ENCODE data around the gene CDPF1.
"Not testable (repeated sequence)": the region's sequence is repeated elsewhere in the genome, so short reads cannot be mapped to it uniquely, and the experiment has no call there.

The CDPF1 gene

GRCh38 chr22:46272762-46273431, 22.8 kb upstream of the CDPF1 start:
- DNase-seq (ENCODE audit: low read depth) = no peak
- no peak overlapping the region for H3K4me3 ChIP-seq (ENCODE audit: low read length)
- no peak for TF ChIP-seq CTCF (conservative IDR thresholded peaks at IDR 0.05; ENCODE audit: low read depth, low read length)

DNA sequence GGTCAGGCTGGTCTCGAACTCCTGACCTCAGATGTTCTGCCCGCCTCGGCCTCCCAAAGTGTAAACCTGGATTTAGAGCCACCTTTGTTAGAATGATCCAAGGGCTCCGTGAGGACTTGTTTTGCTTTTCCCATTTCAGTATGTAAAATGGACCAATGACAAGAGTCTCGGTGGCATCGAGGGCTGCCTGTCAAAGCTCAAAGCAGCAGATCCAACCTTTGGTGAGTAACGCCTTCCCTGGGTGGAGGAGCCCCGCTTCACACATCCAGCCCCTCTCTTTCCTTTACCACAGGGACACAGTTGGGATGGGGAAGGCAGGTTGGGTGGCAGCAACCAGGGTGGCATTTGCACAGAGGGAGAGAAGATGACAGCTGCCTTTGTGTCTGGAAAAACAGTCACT, 22.1 kb upstream of the CDPF1 start:
- no peak for DNase-seq (ENCODE audit: low read depth)
- H3K4me3 ChIP-seq (ENCODE audit: low read length) = no peak overlapping the region
- no peak for TF ChIP-seq CTCF (conservative IDR thresholded peaks at IDR 0.05; ENCODE audit: low read depth, low read length)

DNA sequence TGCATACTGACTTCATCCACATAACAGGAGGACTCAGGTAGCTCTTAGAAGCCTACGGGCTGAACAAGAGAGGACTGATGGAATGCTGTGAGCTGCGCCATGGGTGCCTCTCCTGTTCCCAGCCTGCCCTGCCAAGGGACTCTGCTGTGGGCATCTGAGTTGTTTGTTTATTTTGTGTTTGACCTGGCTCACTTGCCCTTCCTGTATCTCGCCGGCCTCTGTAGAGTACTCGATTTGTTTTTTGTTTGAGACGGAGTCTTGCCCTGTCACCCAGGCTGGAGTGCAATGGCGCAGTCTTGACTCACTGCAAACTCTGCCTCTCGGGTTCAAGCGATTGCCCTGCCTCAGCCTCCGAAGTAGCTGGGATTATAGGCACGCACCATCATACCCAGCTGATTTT, 19.5 kb upstream of the CDPF1 start:
- DNase-seq (ENCODE audit: low read depth) = no peak
- no peak overlapping the region for H3K4me3 ChIP-seq (ENCODE audit: low read length)
- TF ChIP-seq CTCF (conservative IDR thresholded peaks at IDR 0.05; ENCODE audit: low read depth, low read length) = no peak

GRCh38 chr22:46267431-46268279, 17.6 kb upstream of the CDPF1 start, which contains the start of gene TTC38:
TSS of gene TTC38 (plus strand) at chr22:46268008. CDS start at chr22:46268040, 32 bp downstream.
- TF ChIP-seq CTCF (conservative IDR thresholded peaks at IDR 0.05; ENCODE audit: low read depth, low read length) = no peak
- peak; percentile 13 for DNase-seq (ENCODE audit: low read depth)
- H3K4me3 ChIP-seq (ENCODE audit: low read length) = peak within 1 kb of the TSS; percentile 69

DNA sequence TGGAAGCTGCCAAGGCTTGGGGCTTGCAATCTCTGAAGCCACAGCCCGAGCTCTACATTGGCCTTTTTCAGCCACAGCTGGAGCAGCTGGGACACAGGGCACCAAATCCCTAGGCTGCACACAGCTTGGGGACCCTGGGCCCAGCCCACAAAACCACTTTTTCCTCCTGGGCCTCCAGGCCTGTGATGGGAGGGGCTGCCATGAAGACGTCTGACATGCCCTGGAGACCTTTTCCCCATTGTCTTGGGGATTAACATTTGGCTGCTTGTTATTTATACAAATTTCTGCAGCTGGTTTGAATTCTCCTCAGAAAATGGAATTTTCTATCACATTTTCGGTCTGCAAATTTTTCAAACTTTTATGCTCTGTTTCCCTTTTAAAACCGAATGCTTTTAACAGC, 15.5 kb upstream of the CDPF1 start:
- DNase-seq (ENCODE audit: low read depth); H3K4me3 ChIP-seq (ENCODE audit: low read length): not testable (repeated sequence)

DNA sequence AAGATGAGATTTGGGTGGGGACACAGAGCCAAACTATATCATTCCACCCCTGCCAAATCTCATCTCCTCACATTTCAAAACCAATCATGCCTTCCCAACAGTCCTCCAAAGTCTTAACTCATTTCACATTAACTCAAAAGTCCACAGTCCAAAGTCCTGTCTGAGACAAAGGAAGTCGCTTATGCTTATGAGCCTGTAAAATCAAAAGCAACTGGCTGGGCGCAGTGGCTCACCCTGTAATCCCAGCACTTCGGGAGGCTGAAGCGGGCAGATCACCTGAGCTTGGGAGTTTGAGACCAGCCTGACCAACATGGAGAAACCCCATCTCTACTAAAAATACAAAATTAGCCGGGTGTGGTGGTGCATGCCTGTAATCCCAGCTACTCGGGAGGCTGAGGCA, 14.4 kb upstream of the CDPF1 start:
- H3K4me3 ChIP-seq (ENCODE audit: low read length); DNase-seq (ENCODE audit: low read depth): not testable (repeated sequence)

GRCh38 chr22:46263216-46263590, 13.1 kb upstream of the CDPF1 start, which contains the start of gene PKDREJ:
TSS of gene PKDREJ (minus strand) at chr22:46263343. CDS start at chr22:46263322, 21 bp downstream.
- TF ChIP-seq CTCF (conservative IDR thresholded peaks at IDR 0.05; ENCODE audit: low read depth, low read length) = no peak

More at GRCh38 chr22:46263216-46263590, 13.1 kb upstream of the CDPF1 start, which contains the start of gene PKDREJ:
- H3K4me3 ChIP-seq (ENCODE audit: low read length) = no peak within 1 kb of the TSS
- no peak for DNase-seq (ENCODE audit: low read depth)

Data from retinal pigment epithelial cell (primary cell).